Prostate gland (tissue), 2 donors: ENCODE results near the gene MRPL14. TPM values are rescaled to one million over a fixed set of nuclear protein-coding genes. Genes with fewer than 3 reads are reported as not detected.

Experiments
- DNase-seq: peaks from one replicate; pipeline ENCODE4 v3.0.0-alpha.2; 2019; ENCODE audit warnings: low spot score
- H3K27ac ChIP-seq, 2 donors: fragments of 200-600 bp; sonication (generic); 2 replicates each; pipeline ENCODE4 v1.5.1; 2017 to 2019
- H3K27me3 ChIP-seq: fragments of 200-600 bp; sonication (generic); replicated peaks from 2 replicates; pipeline ENCODE4 v1.5.1; 2019; ENCODE audit not compliant: insufficient read depth
- H3K36me3 ChIP-seq, 2 donors: fragments of 200-600 bp; sonication (generic); 1 replicate in 1 of 2; 2 replicates in 1 of 2; pipeline versions ENCODE4 v1.5.1 to v1.8.1; 2017 to 2019
- H3K4me1 ChIP-seq: fragments of 200-600 bp; sonication (generic); replicated peaks from 2 replicates; pipeline ENCODE4 v1.5.1; 2019
- H3K4me3 ChIP-seq, 2 donors: fragments of 200-600 bp; sonication (generic); 2 replicates each; pipeline ENCODE4 v1.5.1; 2017 to 2019
- H3K9me3 ChIP-seq: fragments of 200-600 bp; sonication (generic); 2 replicates; pipeline ENCODE4 v1.5.1; 2017
- CTCF ChIP-seq, 4 experiments: fragments of 200-600 bp in 2 of 4; fragments of 450-650 bp in 2 of 4; sonication (generic) in 2 of 4; IDR thresholded peaks; 1 replicate in 3 of 4; 2 replicates in 1 of 4; pipeline ENCODE4 v1.5.1; 2016 to 2019; ENCODE audit warnings: antibody characterized with exemption in 4 of 4, mild to moderate bottlenecking in 2 of 4, moderate library complexity in 2 of 4
- POLR2A ChIP-seq: fragments of 450-650 bp; IDR thresholded peaks from one replicate; pipeline ENCODE4 v1.6.1; 2016; ENCODE audit warnings: antibody characterized with exemption, mild to moderate bottlenecking
- POLR2AphosphoS5 ChIP-seq: sonication (generic); formaldehyde crosslinking; IDR thresholded peaks from one replicate; pipeline ENCODE4 v1.6.1; 2017; ENCODE audit warnings: antibody characterized with exemption
- WGBS: methylation state at CpG from one replicate; pipeline ENCODE4 v1.1.5; 2018; 5-methylcytosine and 5-hydroxymethylcytosine counted together
- intact Hi-C: fragments of 100-400 bp; cut with DNase I; formaldehyde crosslinking; loops from one replicate; pipeline ENCODE4 v1.14.2; 2022
- total RNA-seq, 2 donors: library from RNA; depleted of rRNA; stranded (reverse); fragments of >200 nt; gene quantifications; one replicate each; pipeline ENCODE4 v1.1.0, GENCODE V29; 2016

MRPL14 gene
- total RNA-seq, 2 donors from 2014 or later = 35.7 to 48.1 TPM

GRCh38 chr6:44115866-44116265 is 11.4 kb downstream of the MRPL14 start:
- intact Hi-C loops = no loop called here
- no peaks in the 10 kb centered on the region for H3K27me3 ChIP-seq
- H3K36me3 ChIP-seq = peaks cover 0 to 10% of the 10 kb centered on the region in 2 donors
- no peak for DNase-seq
- TF ChIP-seq POLR2A (no peak), CTCF (IDR thresholded peaks at IDR 0.05) (no peak), POLR2AphosphoS5 (no peak)
- H3K4me3 ChIP-seq = no peak overlapping the region
- no peaks in the 10 kb centered on the region for H3K4me1 ChIP-seq
- H3K9me3 ChIP-seq = no peaks in the 10 kb centered on the region
- WGBS = 60% methylated on average over 5 of the region's 5 CpGs
- H3K27ac ChIP-seq = no peak overlapping the region

GRCh38 chr6:44113414-44113813 is 13.8 kb downstream of the MRPL14 start:
- no peak overlapping the region for H3K27ac ChIP-seq
- intact Hi-C loops = no loop called here
- no peak overlapping the region for H3K4me3 ChIP-seq
- TF ChIP-seq POLR2AphosphoS5 (no peak), CTCF (IDR thresholded peaks at IDR 0.05) (peak in 1 of 4 experiments; percentile 7)
- H3K4me1 ChIP-seq = no peaks in the 10 kb centered on the region
- no peaks in the 10 kb centered on the region for H3K9me3 ChIP-seq
- H3K27me3 ChIP-seq = no peaks in the 10 kb centered on the region
- 58% methylated on average over 3 of the region's 3 CpGs for WGBS
- no peak for DNase-seq
- peaks cover 0 to 10% of the 10 kb centered on the region in 2 donors for H3K36me3 ChIP-seq

- Histone ChIP-seq H3K27me3 (no peaks in the 10 kb centered on the region), H3K4me1 (no peaks in the 10 kb centered on the region), H3K4me3 (no peak overlapping the region), H3K9me3 (no peaks in the 10 kb centered on the region), H3K36me3 (peaks cover 0 to 10% of the 10 kb centered on the region in 2 donors), H3K27ac (no peak overlapping the region)
- no peak for TF ChIP-seq POLR2AphosphoS5
- TF ChIP-seq CTCF (IDR thresholded peaks at IDR 0.05) = no peak
- no peak for TF ChIP-seq POLR2A
- intact Hi-C loops = no loop called here
- 78% methylated on average over 6 of the region's 6 CpGs for WGBS
- no peak for DNase-seq
Observed at GRCh38 chr6:44111434-44112417, 15.5 kb downstream of the MRPL14 start.

- WGBS = 93% methylated on average over 3 of the region's 3 CpGs
- peaks cover 0 to 10% of the 10 kb centered on the region in 2 donors for H3K36me3 ChIP-seq
- no peak for DNase-seq
- intact Hi-C loops = no loop called here
- no peak overlapping the region for H3K4me3 ChIP-seq
- no peaks in the 10 kb centered on the region for H3K27me3 ChIP-seq
- H3K27ac ChIP-seq = peak overlapping the region in 1 of 2 donors; percentile 73
- TF ChIP-seq CTCF (IDR thresholded peaks at IDR 0.05) = no peak
- TF ChIP-seq POLR2A = no peak
- no peak for TF ChIP-seq POLR2AphosphoS5
- H3K9me3 ChIP-seq = no peaks in the 10 kb centered on the region
- H3K4me1 ChIP-seq = peaks cover 2% of the 10 kb centered on the region
Observed at GRCh38 chr6:44110966-44111365, 16.3 kb downstream of the MRPL14 start.
